NCI-H128 (cell line): ENCODE results near the gene SEC16B.
A peak's percentile ranks its signal among the peaks of the same experiment; 100 is the strongest.

Source experiments
- DNase-seq: peaks from one replicate; lab custom pipeline; 2025; ENCODE audit not compliant: unreplicated experiment; lab: John Stamatoyannopoulos, UW

The SEC16B gene

DNA sequence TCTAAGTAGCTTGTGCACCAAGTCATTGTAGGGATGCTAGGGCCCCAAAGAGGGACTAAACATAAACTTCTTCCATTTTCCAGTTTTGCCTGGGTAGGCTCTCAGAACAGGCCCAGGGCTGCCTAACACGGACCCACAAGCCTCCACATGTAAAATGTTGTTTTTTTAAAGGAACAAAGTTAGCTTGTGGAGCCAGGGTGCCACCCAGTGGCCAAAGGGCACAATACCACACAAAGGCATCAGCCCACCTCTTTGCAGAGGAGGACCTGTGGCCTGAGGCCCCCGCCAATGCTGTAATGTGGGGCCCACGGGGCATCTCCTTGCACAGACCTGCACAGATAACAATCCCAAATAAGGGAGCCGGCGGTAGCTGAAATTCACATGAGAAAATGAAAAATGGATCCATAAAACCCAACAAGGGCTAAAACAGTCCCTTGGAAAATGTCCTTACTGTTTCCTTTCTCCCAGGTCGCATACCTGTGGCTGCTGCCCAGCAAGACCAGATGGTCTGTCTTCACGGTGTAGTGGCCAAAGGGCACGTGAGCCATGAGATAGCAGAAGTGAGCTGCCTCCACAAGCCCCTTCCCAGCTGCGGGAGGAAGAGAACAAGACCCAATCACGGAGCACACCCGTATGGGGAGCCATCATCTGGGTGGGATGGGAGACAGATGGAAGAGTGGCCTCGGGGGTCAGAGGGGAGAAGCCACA, 23.8 kb downstream of the SEC16B start:
- peak; percentile 38 for DNase-seq

DNA sequence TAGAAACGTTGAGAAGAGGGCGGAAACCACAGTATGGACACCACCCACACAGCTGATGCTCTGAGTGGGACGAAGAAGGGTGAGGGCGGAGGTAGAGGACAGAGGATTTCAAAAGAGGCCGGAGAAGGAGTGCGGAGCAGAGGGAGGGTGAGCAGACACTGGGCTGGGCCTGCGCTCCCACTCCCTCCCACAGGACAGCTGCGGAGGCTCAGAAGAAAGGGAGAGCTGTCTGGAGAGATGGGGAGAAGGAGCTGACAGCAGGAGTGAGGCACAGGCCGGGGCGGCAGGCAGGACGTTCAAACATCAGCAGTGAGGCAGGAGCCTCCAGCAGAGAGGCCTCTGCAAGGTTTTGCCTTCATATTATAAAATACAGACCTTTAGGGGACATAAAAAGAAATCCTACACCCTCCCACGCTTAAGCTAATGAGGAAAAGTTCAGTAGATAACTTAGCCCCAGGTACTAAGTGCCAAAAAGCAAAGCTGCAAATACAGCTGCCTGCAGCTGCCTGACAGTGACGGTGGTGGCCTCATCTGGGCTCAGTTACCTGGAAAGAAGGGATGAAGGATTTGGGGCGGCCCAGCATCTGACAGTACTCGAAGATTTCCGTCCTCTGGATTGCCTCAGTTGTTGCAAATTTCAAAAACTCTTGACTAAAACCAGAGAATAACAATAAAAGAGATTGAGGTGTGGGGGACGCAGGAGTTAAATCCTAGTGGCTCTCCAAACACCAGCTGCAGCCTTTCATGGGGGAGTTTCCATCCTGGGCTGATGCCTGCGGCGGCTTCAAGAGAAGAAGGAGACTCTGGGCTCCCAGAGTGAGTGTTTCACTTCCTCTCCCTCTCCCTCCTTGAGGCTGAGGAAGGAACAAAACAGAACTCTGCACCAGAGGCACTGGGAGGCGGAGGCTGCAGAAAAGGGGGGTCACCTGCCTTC, 25.6 kb downstream of the SEC16B start:
- no peak for DNase-seq

DNA sequence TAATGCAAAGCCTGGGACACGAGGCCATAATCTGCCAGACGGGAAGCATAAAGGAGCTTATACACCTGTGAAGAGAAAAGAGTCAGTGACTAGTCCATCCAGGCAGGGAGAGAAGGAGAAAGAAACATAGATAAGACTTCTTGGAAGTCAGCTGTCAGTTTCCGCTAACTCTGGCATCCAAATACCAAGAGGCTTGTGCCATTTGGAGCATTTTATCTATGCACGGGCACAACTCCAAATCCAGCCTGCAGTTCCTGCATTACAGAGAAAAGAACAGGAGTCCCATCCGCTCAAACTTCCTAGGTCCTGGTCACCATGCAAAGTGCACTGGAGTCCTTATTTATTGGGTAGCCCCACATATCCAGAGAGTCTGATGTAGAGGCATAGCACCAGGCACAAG, 27.9 kb downstream of the SEC16B start:
- no peak for DNase-seq

DNA sequence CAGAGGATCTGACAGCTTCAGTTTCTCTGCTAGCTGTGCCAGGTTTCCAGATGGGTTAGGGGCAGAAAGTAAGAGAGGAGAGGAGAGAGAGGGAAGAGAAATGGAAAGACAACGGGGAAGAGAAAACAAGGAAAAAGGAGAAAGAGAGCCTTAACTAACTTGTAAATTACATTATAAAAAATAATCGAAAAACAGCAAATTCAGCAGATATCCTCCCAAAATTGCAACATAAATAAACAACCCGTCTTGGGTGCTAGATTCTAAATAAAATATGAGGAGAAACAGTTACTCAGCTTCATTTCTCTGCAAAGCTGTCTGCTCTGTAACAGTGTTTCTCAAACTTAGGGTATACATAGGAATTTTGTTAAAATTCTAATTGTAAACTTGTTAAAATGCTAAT, 29.2 kb downstream of the SEC16B start:
- DNase-seq, result no peak

DNA sequence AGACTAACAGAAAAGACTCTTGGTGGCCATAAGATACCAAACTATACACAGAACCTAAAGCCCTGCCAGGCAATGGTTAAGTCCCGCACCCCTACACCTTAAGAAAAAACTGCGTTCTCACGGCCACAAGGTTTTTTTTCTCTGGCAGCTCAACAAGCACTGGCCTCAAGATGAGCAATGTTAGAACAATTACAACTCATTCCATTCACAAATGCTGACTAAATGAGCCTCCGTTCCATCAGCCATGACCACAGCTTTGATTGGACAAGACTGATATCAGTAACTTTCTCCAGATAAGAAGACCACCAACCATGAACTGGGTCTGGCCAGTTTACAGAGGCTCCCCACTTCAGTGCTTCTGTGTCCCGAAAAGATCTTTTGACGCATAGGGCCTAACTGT, 31.9 kb downstream of the SEC16B start:
- no peak for DNase-seq

DNA sequence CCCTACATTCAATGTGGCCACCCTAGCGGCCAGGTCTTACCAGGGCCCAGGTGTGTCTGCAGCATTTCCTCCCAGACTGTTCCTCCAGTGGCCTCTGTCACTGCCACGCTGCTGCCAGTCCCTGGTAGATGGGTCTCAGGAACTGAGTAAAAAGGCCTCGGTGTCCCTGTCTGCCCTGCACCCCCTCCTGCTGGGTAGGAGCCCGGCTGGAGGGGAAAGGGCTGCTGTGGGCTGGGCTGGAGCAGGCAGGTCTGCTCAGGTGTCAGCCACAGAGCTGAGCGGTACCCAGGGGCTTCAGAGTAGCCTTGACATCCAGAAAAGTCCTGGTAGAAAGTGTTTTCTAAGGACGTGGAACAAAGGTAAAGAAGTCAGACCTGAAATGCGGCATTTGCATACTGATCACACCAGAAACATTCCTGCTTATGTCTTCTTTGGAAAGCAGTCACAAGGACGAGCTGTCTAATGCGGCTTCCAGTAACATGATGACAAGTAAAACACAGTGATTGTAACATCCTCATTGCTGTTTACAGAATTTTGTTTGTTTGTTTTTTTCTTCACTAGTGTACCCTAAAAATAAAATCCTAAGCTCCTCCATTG, 32.6 kb downstream of the SEC16B start:
- DNase-seq, result no peak

DNA sequence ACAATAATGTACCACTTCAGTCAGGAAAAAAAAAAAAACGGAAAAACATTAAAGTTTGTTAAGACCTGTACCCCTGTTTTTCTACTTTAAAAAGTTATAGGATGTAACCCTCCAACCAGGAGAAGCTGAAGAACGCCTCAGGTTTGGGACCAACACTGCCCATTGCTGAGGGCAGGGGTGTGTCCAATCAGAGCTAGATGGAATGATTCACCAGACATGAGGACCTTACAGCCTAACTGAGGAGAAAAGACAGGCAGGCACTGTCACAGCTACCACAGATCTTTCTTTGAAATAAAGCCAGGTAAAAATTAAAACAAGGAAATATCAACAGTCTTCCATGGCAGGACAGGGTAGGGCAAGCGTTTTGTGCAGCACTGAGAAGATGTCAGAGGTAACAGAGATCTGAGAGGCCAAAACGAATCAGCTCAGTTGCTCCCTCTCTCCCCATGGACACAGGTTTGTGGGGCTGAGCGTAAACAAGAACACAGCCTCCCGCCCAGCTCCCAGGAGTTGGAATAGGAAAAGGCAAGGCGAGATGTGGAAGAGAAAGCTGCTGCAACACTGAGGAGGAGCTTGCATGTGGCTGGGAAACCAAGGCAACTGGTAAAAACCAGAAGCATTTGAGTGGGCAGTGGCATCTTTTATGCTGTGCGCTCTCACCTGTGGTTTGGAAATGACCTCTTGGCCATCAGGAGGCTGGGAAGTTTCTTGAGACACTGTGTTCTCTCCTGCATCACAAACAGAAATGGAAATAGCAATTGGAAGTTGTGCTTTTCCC, 34.0 kb downstream of the SEC16B start:
- DNase-seq, result no peak

DNA sequence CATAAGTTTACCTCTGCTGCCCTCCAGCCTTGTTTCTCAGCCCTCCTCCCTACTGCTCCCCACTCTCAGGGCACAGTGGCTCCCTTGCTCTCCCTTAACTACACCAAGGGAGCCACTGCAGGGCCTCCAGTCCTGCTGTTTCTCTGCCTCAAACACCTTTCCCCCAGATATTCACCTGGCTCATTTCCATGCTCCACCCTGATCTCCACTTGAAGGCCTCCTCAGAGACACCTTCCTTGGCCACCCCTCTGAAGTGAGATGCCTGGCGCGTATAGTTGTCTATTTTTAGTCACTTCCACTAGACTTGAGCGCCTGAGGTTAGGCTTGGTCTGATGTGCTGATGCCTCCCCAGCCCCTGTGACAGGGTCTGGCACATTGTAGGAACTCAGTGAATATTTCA, 34.9 kb downstream of the SEC16B start:
- no peak for DNase-seq

DNA sequence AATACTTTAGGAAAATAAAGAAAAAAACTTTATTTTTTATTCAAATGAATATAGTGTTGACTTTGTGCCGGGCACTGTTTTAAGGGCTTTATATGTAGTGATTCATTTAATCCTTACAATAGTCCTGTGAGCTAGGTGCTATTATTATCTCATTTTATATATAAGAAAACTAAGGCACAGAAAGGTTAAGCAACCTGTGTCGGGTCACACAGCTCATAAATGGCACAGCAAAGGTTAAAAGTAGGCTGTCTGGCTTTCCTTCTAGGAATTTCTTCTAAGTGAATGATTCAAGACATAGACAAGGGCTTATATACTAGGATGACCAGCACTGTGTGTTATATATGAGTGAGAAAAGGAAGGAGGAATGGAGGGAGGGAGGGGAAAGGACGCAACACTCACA, 35.4 kb downstream of the SEC16B start:
- no peak for DNase-seq

DNA sequence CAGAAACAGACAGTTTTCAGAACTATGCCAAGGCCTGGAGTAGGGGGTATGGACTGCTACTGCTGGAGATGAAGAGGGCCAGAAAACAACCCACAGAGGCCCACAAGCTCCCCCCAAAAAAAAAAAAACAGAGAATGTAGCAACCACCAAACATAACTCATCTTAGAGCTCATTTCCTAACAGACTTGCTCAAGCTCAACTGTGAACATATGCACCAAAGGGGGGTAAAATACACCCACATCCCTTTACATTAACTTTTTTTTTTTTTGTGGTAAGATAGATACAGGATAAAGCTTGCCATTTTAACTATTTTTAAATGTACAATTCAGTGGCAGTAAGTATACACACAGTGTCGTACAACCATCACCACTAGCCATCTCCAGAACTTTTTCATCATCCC, 36.0 kb downstream of the SEC16B start:
- DNase-seq, result no peak

DNA sequence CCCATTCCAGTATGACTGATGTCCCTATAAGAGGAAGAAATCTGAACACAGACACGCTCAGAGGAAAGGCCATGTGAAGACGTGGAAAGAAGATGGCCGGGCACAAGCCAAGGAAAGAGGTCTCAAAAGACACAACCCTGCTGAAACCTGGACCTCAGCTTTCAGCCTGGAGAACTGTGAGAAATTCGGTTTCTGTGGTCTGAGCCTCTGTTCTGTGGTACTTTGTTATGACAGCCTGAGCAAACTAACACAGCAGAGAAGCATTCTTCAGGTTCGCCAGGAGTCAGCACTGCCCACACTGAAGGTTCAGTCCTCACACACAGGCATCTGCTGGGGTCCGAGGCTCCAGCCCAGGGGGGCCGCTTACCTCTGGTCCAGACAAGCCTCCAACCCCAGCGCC, 37.7 kb downstream of the SEC16B start:
- DNase-seq, result no peak

DNA sequence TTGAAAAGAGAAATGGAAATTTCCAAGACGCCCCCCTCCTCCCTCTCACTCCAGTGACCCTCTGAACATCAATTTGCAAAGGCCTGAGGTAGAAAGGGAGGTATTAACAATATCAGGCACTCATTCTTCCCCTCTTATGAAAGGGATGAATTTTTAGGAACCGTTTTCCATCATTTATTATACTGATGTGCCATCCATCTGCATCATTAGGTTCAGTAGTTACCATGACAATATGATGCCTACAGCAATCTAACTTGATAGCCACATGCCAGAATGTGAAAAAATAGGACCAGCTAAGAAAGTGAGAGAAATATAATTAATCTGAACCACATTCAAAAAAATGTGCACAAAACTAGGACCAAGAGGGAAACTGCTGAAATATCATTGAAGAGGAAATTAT, 40.9 kb downstream of the SEC16B start:
- DNase-seq, result no peak

DNA sequence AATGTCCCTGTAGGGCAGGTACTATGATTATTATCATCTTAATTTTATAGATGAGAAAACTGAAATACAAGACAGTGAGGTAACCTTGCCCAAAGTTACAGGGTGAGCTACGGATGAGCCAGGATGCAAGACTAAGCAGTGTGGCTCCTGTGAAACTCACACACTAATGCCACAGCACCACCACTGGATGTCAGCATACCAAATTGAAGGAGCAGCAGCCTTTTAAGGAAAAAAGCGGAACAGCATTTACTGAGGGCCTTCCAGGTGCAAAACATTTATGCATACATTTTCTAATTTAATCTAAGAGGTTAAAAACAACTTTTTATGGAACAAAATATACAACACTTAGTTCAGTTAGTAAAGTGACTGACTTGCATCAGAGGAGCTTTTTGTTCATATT, 41.7 kb downstream of the SEC16B start:
- DNase-seq, result no peak

DNA sequence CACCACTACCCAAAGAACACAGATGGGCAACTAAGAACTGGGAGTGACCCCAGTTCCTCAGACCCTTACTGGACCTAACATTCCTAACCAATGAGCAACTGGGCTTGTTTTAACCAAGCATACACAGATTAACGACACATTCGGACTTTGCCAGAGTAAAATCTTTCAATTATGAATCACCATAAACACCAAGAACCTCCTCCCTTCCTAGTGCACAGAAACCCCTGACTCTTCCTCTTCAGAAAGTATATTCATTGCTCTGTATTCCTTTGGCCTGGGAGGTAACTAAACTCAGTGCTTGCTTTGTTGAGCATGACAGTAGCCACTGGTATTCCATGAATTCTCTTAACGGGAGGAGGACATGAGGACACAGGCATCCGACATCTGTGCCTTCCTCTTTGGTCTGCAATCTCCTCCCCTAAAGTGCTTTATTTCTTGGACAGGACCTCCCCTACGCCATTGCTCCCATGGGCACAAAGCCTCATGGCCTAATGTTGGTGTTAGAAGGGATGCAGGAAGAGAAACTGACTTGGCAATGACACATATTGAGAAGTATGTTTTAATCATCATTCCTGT, 42.7 kb downstream of the SEC16B start:
- DNase-seq, result no peak

DNA sequence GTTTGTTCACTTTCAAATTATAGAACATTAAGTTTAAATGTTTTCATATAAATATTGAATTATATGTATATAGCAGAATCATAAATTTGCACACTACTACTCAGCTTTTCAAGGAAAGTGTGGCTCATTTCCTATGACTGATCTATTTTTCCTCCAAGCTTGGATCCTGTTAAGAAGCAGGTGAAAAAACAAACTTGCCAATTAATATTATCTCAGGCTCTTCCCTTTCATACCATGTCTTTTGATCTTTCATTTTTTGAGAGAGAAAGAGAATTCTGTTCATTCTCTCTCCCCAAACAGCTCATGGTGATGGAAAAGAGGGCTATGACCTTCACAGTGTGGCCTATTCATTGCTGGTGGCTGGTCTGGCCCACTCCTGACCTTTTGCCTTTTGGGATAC, 43.7 kb downstream of the SEC16B start:
- DNase-seq, result no peak

DNA sequence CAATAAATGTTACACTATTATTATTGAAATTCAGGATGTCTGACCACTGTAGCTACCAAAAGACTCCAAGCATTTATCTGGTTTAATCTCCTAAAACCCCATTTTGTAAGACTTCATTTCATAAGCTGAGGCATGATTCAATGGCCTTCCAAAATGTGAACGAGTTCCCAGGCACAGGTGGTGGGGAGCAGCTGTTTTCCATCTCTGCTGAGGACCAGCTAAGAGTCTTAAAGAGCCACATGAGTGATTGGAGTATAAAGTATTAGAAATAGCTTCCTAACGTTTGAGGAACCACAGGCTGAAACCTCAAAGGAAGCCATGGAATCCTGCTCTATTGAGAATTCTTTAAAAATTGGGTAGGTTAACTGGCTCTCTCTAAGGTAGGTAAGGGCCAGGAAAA, 44.9 kb downstream of the SEC16B start:
- DNase-seq, result no peak

DNA sequence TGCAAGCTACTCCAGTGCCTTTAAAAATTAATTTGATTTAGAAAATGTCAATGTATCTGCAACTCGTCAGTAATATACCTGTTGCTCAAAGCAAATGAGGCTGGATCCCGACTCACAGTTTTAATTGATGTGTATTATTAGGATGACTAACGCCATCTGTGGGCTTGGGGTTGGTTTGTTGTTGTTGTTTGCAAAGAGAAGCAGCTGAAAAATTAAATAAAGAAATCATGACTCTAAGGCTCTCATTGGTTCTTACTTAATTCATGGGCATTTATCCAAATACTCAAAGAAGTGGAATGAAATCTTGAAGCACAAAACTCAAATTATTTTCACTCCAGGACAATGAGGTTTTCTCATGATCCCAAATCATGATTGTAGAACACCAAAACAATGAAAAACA, 46.4 kb downstream of the SEC16B start:
- no peak for DNase-seq

DNA sequence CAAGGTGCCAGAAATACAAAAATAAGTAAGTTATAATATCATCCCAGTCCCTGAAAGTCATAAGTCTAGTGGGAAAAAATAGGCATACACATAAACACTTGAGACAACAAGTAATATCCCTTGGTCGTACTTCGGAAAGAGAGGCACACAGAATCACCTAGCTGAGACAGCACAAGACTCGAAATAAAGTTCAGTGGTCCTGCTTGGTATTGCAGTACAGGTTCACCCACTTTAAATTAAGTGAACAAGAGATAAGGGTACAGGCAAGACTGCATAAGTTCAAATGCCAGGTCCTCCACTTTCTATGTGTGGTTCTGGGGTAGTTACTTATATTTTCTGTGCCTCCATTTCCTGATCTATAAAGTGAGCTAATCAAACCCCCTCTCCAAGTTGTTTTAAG, 47.6 kb downstream of the SEC16B start:
- no peak for DNase-seq

DNA sequence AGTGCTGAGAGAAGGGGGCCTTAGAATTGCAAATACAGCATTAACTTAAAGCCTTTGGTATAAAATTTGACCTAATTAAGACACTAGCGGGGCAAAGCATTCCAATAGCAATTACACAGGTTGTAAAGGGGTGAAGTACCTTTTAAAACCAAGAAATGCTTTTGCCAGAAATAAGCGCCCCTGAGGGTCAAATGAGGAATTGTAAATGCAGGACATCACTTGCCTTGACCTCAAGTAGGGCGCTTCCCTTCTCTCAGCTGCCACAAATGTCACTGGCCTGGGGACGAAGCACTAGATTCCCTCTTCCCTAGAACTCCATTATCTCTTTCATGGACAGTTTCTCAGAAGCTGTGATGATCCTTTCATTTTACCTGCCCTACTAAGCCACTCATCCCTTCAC, 48.3 kb downstream of the SEC16B start:
- DNase-seq, result no peak

DNA sequence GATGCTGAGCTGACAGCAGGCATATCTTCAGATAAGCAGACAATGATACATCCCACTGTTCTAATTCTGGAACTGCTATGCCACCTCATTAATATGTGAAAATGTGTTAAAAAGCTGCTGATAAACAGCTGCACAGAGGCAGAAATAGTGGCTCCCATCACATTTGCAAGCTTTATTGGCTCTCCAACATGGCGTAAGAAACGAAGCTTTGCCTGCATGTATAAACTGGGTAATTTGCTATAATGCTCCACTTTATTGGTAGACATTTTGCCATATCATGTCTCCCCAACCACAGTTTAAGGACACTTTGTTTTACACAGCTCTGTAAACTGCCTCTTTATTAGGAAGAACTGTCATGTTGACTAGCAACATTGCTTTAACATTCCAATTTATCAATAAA, 49.8 kb downstream of the SEC16B start:
- DNase-seq, result no peak

DNA sequence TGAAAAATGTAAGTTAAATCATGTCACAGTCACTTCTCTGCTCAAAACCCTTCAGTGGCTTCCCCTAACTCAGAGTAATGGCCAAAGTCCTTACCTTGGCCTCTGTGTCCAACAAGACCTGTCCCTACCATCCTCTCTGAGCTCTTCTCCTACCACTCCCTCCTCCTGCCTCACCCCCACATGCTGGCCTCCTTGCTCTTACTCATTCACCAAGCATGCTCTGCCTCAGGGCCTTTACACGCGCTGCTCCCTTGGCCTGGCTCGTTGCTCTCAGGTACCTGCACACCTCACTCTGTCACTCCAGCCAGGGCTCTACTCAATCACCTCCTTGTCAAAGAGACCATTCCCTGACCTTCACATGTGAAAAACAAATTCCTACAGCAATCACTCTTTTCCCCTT, 54.2 kb downstream of the SEC16B start:
- DNase-seq, result no peak
